Mucosa of descending colon (tissue), 3 donors: ENCODE measurements around the gene MYH9. TPM values are rescaled to one million over a fixed set of nuclear protein-coding genes. Genes with fewer than 3 reads are reported as not detected.

Experiments used
- ATAC-seq: fragments of 200-7000 bp; cut with Tn5 transposase; one replicate; pipeline ENCODE4 v1.9.1; 2020; ENCODE audit warnings: mild to moderate bottlenecking, moderate library complexity
- DNase-seq, 3 donors: peaks; one replicate each; pipeline ENCODE4 v3.0.0-alpha.2; 2020
- H3K36me3 ChIP-seq: fragments of 200-600 bp; one replicate; pipeline ENCODE4 v1.8.0; 2021; ENCODE audit warnings: low read depth, mild to moderate bottlenecking
- H3K4me1 ChIP-seq: fragments of 200-600 bp; one replicate; pipeline ENCODE4 v1.8.0; 2021; ENCODE audit warnings: low read depth, mild to moderate bottlenecking
- H3K4me3 ChIP-seq: fragments of 200-600 bp; one replicate; pipeline ENCODE4 v1.8.0; 2021; ENCODE audit warnings: mild to moderate bottlenecking
- H3K9me3 ChIP-seq: fragments of 200-600 bp; one replicate; pipeline ENCODE4 v1.8.0; 2021; ENCODE audit warnings: mild to moderate bottlenecking
- CTCF ChIP-seq: fragments of 200-600 bp; IDR thresholded peaks from one replicate; pipeline ENCODE4 v1.8.0; 2022; ENCODE audit warnings: antibody characterized with exemption, mild to moderate bottlenecking
- intact Hi-C, 2 donors: fragments of 100-400 bp; cut with DNase I in 1 of 2; cut with micrococcal nuclease in 1 of 2; formaldehyde crosslinking; loops; one replicate each; pipeline versions ENCODE4 v1.11.0 to v1.11.1; 2022; cut with DNase I, micrococcal nuclease
- total RNA-seq, 3 donors: library from RNA; stranded (reverse); fragmentation: NEBNext Ultra II Directional in 2 of 3; extraction: Animal tissue kit (Norgen Biotek cat#: 25700) in 2 of 3; gene quantifications; one replicate each; pipeline versions ENCODE4 v1.2.1 to v1.2.4, GENCODE V29; 2021 to 2023
- donor health status: DM: no; HTN: no; CAD: no; lungs with moderate emphysema.
- donor health status: DM: no; HTN: no; CAD: no.
- donor health status: DM: no; HTN: yes; CAD: no.

The MYH9 gene
- total RNA-seq, 3 donors from 2014 or later = 501 to 831 (median 599) TPM

- ATAC-seq = no peak
- Histone ChIP-seq H3K4me1 (no peaks in the 10 kb centered on the region), H3K36me3 (peaks cover 61% of the 10 kb centered on the region), H3K4me3 (no peak overlapping the region), H3K9me3 (no peaks in the 10 kb centered on the region)
- intact Hi-C loops = no loop called here
- TF ChIP-seq CTCF = no peak
- peak in 1 of 3 donors; percentile 4 for DNase-seq
These were observed 98.3 kb downstream of the MYH9 start for GRCh38 chr22:36289406-36289870.

DNA sequence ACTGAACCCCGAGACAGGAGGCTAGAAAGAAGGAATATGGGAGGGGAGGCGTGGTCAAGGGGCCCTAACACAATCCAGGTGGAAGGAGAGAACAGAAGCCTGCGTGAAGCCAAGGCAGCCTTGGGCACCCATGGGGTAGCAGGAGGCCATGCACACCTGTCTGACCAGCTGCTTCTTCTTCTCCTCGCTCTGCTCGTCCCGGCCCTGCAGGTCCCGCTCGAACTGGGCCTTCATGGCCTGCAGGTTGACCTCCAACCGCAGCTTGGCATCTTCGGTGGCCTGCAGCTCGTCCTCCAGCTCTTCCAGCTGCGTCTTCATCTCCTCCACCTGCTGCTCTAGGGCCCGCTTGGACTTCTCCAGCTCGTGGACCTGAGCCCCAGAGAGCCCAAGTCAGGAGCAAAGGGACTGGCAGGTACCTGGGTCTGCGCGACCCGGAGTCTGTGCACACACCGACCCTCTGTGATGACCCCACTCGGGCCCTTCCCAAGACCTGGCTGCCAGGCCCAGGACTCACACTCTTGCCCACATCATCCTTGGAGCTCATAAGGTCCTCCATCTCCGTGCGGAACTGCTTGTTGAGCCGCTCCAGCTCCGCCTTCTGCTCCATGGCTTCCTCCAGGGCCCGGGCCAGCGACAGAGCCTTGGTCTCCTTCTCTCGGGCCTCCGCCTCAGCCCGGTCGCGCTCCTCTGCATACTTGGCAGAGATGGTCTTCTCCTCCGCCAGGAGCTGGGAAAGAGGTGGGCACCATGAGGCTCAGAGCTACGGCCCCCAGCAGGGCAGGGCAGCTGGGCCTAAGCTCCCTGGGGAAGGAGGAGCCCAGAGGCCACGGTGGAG, 99.0 kb downstream of the MYH9 start:
- intact Hi-C loops = no loop called here
- Histone ChIP-seq H3K4me3 (no peak overlapping the region), H3K36me3 (peaks cover 61% of the 10 kb centered on the region), H3K9me3 (no peaks in the 10 kb centered on the region), H3K4me1 (no peaks in the 10 kb centered on the region)
- ATAC-seq (no peak), DNase-seq (peak in 1 of 3 donors; percentile 54)
- TF ChIP-seq CTCF = no peak

DNA sequence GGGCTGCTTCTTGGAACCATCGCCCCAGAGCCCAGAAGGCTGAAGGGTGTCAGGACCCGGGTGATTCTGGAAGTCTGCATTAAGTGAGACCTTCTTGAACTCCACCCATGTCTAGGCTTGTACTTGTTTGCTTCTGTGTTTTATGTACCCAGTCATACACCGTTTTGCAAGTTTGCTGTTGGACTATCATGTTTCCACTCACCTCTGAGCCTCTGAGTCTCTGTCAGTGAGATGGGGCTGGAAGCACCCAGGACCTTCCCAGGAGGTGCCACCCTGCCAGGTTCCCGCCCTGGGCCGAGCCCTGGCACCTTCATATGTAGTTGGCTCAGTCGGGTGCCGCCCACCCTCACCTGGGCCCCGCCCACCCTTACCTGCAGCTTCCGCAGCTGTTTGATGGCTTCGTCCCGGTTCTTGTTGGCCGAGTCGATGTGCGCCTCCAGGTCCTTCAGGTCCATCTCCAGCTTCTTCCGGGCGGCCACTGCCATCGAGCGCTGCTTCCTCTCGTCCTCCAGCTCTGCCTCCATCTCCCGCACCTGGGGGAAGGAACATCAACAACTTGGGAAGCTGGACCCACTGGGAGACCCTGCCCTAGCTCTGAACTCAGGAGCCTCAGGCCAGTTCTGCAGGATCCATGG, 99.8 kb downstream of the MYH9 start:
- intact Hi-C loops = no loop called here
- Histone ChIP-seq H3K4me1 (no peaks in the 10 kb centered on the region), H3K36me3 (peaks cover 58% of the 10 kb centered on the region), H3K4me3 (no peak overlapping the region), H3K9me3 (no peaks in the 10 kb centered on the region)
- TF ChIP-seq CTCF = no peak
- ATAC-seq (peak; percentile 14), DNase-seq (peak in 2 of 3 donors; percentile 31 to 57)

DNA sequence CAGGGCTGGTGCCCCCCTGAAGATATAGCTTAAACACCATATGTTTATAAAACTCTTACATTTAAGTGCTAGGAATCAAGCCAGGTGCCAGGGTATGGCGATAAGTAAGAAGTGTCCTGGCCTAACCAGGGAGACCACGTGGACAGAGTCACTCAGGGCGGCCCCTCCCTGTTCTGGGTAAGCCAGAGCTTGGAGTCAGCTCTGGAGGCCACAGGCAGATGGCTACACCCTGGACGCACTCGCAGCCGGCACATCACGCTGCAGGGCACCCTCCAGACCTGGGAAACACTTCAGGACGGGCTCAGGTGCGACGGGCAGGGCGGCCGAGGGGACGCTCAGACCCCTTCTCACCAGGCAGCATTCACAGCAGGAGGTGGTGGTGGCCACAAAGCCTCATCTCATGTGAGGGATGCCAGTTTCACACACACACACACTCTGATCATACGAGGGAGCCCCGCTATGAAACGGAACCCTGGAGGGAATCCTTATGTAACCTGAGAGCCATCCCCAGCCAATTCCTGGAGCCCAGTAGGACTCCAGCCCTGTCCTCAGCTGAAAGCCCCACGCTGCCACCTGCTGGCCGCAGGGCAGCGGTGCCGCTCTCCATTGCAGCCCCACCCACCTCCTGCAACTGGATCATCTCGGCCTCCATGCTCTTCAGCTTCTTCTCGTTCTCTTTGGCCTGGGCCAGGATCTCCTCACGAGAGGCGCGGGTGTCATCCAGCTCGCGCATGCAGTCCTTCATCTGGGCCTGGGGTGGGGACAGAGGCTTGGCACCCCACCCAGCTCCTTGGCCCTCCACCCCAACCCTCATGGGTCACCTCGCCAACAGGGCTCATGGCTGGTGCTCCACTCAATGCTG, 101.4 kb downstream of the MYH9 start:
- no peak overlapping the region for H3K4me3 ChIP-seq
- H3K9me3 ChIP-seq = no peaks in the 10 kb centered on the region
- no peaks in the 10 kb centered on the region for H3K4me1 ChIP-seq
- intact Hi-C loops = no loop called here
- peak; percentile 87 for TF ChIP-seq CTCF
- peaks cover 65% of the 10 kb centered on the region for H3K36me3 ChIP-seq
- peak; percentile 74 to 81 (median 77) for DNase-seq
- peak; percentile 88 for ATAC-seq

- DNase-seq (peak in 1 of 3 donors; percentile 43), ATAC-seq (no peak)
- no peaks in the 10 kb centered on the region for H3K9me3 ChIP-seq
- no peaks in the 10 kb centered on the region for H3K4me1 ChIP-seq
- no peak overlapping the region for H3K4me3 ChIP-seq
- peaks cover 65% of the 10 kb centered on the region for H3K36me3 ChIP-seq
- no peak for TF ChIP-seq CTCF
- intact Hi-C loops = no loop called here
These were observed 102.2 kb downstream of the MYH9 start for GRCh38 chr22:36285545-36285944.
